SW480 (cell line): ENCODE results near the gene C10orf95.

ENCODE experiments used
- DNase-seq: peaks from one replicate; pipeline ENCODE4 v3.0.0-alpha.2; 2016; ENCODE audit warnings: low spot score

C10orf95 gene

DNA sequence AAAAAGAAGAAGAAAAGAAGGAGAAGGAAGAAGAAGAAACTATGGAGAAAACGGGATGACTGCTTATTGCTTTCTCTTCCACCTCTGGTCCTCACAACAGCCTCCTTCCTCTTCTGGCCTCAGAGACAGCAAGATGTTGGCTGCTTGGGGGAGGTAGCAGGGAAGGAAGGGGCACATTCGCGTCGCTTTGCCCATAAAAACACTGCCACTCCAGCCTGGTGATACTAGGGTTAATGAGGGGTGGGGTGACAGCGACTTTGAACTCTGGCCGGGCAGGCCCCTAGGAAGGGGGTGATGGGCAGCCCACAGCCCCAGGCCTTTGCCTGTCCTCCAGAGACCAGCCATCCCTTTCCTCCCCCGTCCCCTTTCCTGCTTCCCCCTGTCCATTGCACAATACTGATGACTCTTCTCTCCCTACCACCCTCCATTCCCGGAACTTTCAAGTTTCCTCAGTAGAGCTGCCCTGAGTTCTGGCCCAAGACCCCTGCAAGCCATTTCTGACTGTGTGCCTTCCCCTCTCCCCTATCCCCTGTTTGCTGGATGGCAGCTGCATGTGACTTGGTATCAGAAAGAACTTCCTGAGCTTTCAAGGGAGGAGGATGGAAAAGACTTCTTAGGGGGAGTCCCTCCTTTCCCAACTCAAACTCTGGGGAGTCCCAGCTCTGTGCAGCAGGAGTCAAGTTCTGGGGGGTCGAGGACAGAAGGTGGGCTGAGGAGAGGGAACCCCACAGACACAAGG, 16.8 kb downstream of the C10orf95 start:
- DNase-seq = no peak

DNA sequence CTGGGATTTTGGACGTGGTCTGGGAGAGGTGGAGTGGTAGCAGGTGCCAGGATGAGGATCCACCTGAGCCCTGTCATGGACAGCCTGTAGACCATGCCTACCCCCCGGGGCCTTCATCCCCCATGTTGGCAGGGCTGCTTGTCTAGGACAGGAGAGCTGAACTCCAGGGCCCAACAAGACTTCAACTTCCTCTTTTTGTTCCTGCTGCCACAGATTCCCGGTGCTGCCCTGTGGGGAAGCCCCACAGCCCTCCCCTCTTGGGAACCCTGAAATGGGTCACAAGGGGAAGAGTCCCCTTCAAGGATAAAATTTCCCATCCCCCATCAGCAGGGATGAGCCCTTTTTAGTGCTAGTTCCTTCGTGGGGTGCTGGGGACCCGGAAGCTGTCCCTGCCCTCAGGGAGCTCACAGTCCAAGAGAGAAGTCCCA, 17.7 kb downstream of the C10orf95 start:
- DNase-seq = no peak

DNA sequence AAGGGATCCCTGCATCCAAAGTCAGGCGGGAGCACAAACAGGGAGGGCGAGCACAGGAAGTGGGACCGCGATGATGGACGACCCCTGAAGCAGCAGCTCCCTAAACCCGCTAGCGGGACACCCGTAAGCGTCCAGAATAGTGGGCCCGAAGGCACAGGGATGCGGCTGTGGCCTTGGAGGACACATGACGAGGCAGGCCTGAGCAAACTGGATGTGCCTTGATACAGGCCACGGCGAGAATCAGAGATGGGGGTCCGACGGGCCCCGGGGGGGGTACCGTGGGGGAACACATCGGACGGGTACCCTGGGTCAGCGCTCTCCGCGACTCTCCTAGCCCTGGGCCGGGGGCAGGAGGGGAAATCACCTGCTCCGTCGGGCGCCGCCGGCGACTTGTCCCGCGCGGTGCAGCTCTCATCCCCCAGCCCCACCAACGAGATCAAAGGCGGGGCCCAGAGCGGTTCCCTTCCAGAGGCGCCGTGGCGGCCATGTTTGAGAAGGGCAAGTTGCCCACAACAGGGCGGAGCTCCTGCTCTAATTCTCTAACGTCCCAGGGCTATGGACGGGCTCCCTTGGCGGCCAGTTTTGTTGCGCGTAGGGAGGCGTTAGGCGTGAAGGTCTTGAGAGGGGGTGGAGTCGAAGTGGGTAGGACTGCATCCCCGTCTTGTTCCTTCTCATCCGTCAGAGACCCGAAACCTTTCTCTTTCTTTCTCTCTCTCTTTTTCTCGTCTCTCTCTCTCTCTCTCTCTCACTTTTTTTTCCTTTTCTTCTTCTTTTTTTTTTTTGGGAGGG, 19.0 kb downstream of the C10orf95 start, which contains the start of gene CUEDC2:
CUEDC2 (minus strand) TSS at position 413 of the 789 bp plus-strand sequence. CDS start 7,386 bp downstream, outside the sequence.
- peak; percentile 91 for DNase-seq

DNA sequence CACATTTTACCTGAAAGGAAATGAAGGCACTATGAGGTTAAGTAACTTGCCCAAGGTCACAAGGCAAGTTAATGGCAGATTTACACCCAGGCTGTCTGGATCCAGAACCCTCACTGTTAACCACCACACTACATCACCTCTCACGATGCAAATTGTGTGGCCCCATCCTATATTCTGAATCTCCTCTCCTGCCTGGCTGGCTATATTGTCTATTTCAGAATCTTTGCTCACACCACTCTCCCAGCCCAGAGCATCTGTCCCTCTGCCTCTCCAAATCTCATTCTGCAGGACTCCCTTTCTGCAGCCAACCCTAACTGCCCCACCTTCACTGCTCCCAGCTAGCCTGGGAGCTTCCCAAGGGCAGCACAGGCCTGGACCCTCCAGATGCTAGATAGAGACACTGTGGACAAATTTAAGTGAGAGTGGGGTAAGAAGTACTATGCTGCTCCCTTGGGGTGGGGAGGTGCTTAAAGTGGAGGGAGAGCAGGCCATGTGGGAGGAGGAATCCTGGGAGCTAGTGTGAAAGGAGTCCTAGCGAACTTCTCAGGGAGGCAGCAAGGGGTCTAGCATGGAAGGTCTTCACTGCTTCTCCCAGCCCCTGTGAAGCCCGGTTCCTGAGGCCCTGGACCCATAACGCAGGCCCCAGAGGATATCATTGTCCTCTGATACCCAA, 19.8 kb downstream of the C10orf95 start:
- no peak for DNase-seq

DNA sequence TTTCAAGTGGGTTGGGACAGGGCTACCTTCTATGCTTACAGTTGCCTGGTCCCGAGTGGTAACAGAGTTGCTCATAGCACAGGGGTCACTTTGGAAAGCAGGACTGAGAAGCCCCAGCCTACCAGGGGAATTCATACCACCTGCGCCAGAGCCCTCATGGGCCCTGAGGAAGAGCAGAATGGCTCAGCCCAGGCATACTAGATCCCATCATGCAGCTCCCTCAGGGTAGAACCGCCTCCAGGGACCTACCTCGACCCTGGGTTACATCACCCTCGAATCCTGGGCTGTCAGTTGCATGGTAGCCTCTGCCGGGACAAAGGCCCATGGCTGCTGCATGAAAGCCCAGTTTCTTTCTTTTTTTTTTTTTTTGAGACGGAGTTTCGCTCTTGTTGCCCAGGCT, 21.9 kb downstream of the C10orf95 start:
- no peak for DNase-seq

DNA sequence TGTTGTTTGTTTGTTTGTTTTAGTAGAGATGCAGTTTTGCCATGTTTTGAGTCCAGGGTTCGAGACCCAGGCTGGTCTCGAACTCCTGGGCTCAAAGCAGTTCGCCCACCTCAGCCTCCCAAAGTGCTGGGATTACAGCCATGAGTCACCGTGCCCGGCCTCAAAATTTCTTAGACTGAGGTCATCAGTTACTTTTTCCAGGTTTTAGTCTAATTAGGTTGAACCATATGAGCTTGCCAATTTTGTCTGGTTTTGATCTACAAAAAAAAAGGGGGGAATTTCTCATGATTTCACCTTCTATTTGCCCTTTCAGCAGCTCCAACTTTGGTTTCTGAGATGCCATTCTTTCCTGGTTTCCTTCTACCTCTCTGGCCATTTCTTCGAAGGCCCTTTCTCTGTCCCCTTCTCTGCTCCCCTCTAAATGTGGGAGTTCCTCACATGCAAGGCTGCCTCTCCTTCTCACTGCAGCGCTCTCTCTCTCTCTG, 24.5 kb downstream of the C10orf95 start:
- DNase-seq = no peak

DNA sequence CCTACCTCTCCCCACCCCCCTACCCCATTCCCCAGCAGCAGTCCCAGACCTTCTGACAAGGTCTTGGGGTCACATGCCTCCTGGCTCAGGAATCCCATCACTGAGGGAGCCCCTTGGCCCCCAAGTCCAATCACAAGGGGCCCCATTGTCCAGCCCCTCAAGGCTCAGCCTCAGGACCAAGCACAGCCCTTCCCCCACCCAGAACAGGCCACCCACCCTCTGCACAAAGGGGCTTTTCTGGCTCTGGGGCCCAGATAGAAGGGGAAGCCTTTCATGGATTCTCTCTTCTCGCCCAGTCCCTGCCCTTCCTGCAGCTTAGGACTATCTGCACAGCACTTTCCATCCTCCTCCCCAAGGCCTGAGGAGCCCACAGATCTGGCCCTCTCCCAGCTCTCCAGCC, 25.9 kb downstream of the C10orf95 start:
- DNase-seq = no peak

DNA sequence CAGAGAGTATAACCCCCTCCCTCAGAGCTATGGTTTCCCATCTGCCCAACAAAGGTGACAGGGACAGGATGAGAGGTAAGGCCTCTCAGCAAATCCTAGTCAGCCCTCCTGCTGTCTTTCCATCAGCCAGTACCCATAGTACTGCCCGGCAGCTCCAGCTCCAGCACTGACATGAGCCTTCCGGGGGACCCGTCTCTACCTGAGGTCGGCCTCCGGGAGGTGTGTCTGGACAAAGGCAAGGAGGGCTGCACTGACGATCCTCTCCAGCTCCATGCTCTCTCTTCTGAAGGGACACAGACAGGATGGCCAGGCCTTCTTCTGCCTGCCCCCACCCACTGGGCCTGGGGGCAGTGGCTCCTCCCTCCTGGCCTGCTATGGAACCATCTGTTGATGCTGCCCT, 26.4 kb downstream of the C10orf95 start:
- no peak for DNase-seq

DNA sequence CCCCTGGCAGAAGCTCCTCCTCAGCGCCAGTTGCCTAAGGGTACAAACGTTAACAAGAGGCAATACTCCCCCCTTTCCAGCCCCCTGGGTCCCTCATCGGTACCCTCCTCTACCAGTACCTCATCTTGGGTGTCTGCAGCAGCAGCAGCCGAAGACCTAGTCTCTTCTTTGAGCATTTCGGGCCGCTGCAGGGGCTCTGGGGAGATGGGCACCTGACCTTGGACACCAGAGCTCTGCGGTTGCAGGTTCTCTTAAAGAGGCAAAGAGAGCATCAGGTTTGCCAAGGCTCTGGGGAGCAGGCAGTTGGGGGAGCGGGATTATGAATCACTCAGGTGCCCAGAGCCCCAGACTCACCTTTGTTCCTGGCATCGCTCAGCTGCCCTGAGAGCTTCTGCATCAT, 27.2 kb downstream of the C10orf95 start:
- DNase-seq = no peak

DNA sequence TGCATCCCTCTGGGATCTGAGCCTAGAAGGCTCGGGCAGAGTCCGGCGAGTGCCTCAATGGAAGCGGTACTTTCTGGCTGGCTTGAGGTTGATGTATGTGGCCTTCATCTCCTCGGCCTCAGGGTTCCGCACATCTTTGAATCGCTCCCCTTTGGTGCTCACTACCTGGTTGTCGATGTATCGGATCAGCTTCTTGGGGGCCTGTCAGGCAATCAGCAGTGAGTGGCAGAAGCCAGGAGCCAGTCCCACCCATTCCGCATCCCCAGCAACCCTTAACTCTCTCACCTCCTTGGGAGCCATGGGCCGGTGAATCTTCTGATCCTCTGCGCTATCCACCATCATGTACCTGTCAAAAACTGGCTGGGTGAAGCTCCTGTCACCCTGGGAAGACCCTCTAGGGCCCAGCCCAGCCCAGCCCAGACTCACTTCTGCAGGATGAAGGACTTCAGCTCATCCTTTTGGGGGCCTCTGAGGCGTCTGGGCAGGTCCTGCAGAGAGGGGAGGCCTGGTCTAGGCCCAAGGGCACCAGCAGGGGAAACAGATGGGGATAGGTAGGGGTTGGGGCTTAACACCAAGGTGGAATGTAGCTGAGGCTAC, 27.9 kb downstream of the C10orf95 start:
- DNase-seq = no peak

DNA sequence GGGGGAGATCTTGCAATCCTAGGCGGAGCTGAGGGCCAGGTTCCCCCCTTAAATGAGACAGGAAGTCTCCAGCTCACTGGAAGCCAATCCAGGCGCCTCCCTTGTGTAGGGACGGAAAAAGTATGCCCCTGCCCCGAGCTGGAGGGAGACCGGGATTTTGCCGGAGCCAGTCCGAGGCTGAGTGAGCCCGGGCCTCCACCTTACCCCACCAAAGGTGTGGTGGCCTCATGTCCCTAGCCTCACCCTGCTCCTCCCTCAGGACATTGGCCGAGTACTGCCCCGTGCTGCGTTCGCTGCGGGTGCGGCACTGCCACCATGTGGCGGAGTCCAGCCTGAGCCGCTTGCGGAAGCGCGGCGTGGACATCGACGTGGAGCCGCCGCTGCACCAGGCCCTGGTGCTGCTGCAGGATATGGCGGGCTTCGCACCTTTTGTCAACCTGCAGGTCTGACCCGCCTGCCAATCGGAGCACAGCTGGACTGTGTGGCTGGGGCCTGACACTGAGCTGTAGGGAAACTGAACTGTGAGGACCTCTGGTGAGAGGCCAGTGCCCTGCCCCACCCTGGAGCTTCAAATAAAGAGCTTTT, 28.7 kb downstream of the C10orf95 start:
- peak; percentile 93 for DNase-seq

DNA sequence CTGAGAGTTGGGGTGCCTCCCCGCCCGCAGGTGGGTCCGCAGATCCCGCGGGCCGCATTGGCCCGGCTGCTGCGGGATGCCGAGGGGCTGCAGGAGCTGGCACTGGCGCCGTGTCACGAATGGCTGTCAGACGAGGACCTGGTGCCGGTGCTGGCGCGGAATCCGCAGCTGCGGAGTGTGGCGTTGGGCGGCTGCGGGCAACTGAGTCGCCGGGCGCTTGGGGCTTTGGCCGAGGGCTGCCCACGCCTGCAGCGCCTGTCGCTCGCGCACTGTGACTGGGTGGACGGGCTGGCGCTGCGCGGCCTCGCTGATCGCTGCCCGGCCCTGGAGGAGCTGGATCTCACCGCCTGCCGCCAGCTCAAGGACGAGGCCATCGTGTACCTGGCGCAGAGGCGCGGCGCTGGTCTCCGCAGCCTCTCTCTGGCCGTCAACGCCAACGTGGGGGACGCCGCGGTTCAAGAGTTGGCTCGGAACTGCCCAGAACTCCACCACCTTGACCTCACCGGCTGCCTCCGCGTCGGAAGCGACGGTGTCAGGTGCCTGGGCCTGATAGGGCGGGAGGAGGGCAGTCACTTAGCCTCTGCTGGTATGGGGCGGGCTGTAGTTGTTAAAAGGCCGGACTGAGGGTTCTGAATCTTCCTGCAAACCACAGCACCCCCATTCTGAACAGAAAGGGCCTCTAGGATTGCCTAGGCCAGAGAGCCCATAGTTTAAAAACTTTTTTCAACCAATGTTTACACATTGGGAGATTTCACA, 29.4 kb downstream of the C10orf95 start:
- peak; percentile 63 for DNase-seq

DNA sequence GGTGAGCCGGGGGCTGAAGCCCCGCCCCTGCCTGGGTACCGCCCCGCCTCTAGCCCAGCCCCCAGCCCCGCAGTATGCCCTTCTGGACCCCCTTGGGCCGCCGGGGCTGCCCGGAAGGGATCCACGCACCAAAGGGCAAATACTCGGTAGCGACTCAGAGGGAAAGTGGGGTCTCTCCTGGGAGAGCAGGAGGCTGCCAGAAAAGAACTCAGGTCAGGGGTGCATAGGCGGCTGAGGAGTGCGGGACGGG, 29.9 kb downstream of the C10orf95 start:
- DNase-seq = no peak

DNA sequence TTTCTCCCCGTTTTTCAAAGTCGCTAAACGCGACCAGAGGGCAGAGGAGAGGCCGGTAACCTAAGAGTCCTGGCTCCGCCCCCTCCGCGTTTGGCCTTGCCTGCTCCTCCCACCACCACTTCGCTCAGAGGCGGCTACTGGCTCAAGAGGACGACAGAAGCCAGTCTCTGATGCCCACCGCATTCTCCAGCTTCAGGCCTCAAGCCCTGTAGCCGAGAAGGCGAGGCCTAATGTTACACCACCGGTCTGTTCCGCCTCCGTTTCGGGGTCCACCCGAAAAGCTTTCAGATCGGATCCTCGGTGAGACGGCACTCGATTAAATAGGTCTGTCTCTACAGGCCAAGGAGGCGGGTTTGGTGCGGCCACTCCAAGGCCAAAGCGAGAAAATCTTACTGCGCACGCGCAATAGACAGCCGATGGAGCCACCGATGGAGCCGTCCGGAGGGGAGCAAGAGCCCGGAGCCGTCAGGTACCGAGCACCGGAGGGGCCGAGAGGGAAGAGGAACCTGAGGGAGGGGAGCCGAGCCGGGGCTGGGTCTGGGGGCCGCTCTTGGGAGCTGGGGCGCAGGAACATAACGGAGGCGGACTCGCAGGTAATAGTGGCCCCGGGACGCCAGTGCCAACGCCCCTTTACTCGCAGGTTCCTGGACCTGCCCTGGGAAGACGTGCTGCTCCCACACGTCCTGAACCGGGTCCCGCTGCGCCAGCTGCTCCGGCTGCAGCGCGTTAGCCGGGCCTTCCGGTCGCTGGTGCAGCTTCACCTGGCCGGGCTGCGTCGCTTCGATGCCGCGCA, 30.4 kb downstream of the C10orf95 start, which contains the start of gene FBXL15:
FBXL15 (plus strand) TSS at position 123 of the 793 bp plus-strand sequence; CDS start at position 417, 294 bp downstream.
- peak; percentile 92 for DNase-seq

DNA sequence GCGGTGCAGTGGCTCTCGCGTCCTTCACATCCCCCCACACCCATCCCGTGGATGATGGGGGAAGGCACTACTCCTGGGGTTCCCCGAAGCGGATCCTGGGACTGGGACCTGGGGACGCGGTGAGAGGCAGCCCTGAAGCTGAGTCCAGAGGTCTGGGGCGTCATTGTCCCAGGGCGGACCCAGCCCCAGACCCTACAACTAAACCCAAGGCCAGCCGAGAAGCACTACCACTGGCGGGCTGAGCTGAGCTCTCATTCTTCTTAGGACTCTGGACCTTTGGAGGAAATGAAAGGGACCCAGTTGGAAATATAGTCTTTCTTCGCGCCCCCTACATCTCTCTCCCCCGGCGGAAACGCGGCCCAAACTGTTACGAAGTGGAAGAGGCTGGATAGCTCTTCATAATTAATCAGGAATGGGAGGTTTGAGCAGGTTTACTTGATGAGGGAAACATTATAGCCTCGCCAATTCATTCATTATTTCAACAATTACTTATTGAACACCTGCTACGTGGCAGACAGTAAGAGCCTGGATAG, 31.1 kb downstream of the C10orf95 start:
- DNase-seq = no peak

DNA sequence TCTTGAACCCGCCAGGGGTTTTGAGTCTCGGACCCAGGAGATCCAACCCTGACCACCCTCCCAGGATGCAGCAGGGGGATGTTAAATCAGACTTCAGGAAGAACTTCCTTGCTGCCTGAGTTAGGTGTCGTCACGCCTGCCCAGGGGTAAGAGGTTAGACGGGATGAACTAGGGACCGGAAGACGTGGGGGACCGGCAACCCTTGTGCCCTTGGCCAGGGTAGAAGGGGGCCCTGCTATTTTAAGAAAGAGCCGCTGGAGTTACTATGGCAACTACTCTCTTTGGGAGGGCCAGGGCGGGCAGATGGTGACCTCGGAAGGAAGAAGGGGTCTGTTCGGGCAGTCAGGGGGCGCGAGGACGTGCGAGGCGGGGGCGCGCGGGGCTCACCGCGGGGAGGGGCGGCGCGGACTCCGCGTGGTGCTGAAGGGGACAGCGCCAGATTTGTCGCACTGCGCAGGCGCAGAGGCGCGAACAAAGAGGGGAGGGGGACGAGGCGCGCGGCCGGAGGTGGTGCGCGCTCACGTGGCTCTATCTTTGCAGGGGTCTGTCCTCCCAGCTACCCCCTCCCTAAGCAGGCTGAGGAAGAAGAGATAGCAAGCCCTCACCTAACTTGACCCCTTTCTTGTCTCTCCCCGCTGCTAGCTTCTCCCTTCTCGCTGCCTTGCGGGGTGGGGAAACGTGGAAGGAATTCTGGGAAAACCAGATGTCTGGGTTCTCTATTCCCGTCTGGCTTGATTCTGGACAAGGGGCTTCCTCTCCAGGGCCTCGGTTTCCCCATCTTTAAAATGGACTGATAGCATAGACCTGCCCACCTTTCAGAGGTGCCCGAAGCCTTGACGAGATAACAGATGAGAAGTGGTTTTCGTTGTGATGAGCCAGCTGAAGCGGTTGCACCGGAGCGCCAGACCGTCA, 31.8 kb downstream of the C10orf95 start:
- peak; percentile 33 for DNase-seq

DNA sequence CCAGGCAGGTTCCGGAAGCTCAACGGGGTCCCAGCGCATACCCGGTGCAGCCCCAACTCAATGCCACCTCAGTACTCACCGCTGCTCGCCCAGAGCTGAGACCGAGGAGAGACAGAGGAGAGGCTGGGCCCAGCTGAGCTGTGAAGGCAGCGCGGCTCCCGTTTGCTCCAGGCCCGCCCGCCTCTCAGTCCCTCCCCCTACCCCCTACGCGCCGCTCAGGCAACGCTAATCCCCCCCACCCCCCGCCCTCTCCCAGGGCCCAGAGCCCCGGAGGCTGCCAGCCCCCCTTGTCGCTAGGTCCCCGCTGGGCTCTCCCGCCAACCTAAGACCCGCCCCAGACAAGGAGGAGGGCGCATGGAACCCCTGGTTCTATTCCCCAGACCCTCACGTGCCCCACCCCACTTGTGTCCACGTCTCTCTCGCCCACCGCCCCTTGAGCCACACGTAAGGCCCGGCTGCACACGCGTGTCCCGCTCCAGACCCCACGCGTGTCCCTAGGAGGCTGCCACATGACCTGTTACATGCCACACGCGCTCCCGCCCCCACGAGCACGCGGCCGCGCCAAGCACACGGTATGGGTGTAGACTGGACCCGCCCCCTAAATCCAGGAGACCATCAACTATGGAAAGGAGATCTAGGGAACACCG, 32.6 kb downstream of the C10orf95 start, which contains the start of gene PSD:
PSD (minus strand) TSS at position 164 of the 647 bp plus-strand sequence. CDS start 1,747 bp downstream, outside the sequence.
- no peak for DNase-seq

DNA sequence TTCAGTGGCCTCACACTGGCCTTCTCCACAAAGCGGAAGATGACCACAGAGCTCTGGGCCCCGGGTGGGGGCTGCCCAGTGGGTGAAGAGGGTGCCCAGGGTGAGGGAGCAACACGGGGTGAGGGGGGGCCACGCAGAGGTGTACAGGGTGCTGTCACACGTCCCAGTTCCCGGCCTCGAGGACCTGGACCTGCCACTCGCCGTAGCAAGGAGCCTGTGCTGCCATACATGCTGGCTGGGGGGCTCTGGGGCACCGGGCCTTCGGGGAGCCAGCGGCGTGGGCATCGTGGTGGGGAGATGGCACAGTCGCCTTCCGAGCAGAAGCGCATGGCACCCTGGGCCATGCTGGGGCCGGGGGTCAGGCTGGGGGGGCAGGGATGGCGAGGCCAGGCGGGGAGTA, 34.6 kb downstream of the C10orf95 start:
- DNase-seq = no peak
